Neural crest cell (in vitro differentiated cells): ENCODE measurements around the gene RSL24D1. TPM values are rescaled to one million over a fixed set of nuclear protein-coding genes. Genes with fewer than 3 reads are reported as not detected.

Source experiments
- DNase-seq: peaks from one replicate; pipeline ENCODE4 v3.0.0; 2021; ENCODE audit warnings: low read depth, mixed read lengths, low spot score
- H3K27ac Mint-ChIP-seq: one replicate; pipeline ENCODE4 v1.8.0; 2021; ENCODE audit warnings: mild to moderate bottlenecking, mixed read lengths; ENCODE audit not compliant: unreplicated experiment
- H3K27me3 Mint-ChIP-seq: 2 replicates; pipeline ENCODE4 v1.8.0; 2021; ENCODE audit warnings: low read depth, mild to moderate bottlenecking, mixed read lengths
- H3K36me3 Mint-ChIP-seq: 2 replicates; pipeline ENCODE4 v1.8.0; 2021; ENCODE audit warnings: low read depth, mild to moderate bottlenecking, mixed read lengths
- H3K4me1 Mint-ChIP-seq: 2 replicates; pipeline ENCODE4 v1.8.0; 2021; ENCODE audit warnings: mixed read lengths
- H3K4me3 Mint-ChIP-seq: one replicate; pipeline ENCODE4 v1.8.0; 2021; ENCODE audit warnings: mild to moderate bottlenecking, mixed read lengths
- H3K9me3 Mint-ChIP-seq: 2 replicates; pipeline ENCODE4 v1.8.0; 2021; ENCODE audit warnings: mixed read lengths
- total RNA-seq: library from RNA; stranded (reverse); gene quantifications from 2 replicates; pipeline ENCODE4 v1.2.1, GENCODE V29; 2021
- TF ChIP-seq, protein P1 (sequence below): fragments of 200-600 bp; sonication (generic); conservative IDR thresholded peaks from 2 replicates; pipeline ENCODE4 v1.5.0; 2021; ENCODE audit warnings: antibody characterized with exemption, mild to moderate bottlenecking

RSL24D1 gene
- total RNA-seq, 1 donor from 2014 or later: 78.6 TPM

DNA sequence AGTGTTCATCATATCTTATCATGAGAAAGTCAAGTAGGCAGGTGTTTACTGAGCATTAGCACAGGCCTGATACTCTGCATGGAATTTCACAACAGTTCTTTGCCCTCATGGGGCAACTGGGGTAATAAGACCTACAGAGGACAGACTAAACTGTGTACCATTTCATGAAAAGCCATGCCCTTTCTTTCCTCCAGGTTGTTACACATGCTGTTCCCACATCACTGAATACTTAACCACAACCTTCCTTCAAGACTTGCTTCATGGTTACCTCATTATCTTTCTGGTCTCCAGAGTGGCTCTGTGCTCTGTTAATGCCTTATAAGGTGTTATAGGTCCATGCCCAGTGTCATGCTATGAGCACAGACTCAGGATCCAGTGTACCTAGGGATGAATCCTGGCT is 28.2 kb upstream of the RSL24D1 start:
- TF ChIP-seq, protein P1, sequence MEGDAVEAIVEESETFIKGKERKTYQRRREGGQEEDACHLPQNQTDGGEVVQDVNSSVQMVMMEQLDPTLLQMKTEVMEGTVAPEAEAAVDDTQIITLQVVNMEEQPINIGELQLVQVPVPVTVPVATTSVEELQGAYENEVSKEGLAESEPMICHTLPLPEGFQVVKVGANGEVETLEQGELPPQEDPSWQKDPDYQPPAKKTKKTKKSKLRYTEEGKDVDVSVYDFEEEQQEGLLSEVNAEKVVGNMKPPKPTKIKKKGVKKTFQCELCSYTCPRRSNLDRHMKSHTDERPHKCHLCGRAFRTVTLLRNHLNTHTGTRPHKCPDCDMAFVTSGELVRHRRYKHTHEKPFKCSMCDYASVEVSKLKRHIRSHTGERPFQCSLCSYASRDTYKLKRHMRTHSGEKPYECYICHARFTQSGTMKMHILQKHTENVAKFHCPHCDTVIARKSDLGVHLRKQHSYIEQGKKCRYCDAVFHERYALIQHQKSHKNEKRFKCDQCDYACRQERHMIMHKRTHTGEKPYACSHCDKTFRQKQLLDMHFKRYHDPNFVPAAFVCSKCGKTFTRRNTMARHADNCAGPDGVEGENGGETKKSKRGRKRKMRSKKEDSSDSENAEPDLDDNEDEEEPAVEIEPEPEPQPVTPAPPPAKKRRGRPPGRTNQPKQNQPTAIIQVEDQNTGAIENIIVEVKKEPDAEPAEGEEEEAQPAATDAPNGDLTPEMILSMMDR: no peak
- no peak overlapping the region for H3K4me3 Mint-ChIP-seq
- H3K4me1 Mint-ChIP-seq: no peaks in the 10 kb centered on the region
- H3K9me3 Mint-ChIP-seq: no peaks in the 10 kb centered on the region
- no peaks in the 10 kb centered on the region for H3K27me3 Mint-ChIP-seq
- no peak for DNase-seq
- no peak overlapping the region for H3K27ac Mint-ChIP-seq
- no peaks in the 10 kb centered on the region for H3K36me3 Mint-ChIP-seq

DNA sequence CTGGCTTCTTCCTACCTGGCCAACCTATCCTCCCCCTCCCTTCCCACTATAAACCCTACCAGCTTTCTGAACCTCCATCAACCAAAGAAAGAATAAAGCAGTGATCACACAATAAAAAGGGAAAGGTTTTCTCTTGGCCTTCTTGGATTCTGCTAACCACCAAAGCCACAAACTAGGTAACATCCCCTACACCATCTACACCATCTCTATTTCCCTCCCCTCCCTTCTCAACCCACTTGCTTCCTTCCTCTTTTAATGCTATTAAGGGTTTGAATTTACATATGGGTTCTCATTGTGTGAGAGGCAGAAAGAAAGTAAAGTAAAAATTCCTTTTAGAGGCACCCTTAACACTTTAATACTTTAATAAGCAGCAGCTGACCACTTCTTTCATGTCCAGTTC is 25.8 kb upstream of the RSL24D1 start:
- H3K4me3 Mint-ChIP-seq: no peak overlapping the region
- H3K4me1 Mint-ChIP-seq: no peaks in the 10 kb centered on the region
- no peak for DNase-seq
- no peaks in the 10 kb centered on the region for H3K27me3 Mint-ChIP-seq
- no peak overlapping the region for H3K27ac Mint-ChIP-seq
- H3K9me3 Mint-ChIP-seq: no peaks in the 10 kb centered on the region
- H3K36me3 Mint-ChIP-seq: no peaks in the 10 kb centered on the region
- TF ChIP-seq, protein P1: no peak

DNA sequence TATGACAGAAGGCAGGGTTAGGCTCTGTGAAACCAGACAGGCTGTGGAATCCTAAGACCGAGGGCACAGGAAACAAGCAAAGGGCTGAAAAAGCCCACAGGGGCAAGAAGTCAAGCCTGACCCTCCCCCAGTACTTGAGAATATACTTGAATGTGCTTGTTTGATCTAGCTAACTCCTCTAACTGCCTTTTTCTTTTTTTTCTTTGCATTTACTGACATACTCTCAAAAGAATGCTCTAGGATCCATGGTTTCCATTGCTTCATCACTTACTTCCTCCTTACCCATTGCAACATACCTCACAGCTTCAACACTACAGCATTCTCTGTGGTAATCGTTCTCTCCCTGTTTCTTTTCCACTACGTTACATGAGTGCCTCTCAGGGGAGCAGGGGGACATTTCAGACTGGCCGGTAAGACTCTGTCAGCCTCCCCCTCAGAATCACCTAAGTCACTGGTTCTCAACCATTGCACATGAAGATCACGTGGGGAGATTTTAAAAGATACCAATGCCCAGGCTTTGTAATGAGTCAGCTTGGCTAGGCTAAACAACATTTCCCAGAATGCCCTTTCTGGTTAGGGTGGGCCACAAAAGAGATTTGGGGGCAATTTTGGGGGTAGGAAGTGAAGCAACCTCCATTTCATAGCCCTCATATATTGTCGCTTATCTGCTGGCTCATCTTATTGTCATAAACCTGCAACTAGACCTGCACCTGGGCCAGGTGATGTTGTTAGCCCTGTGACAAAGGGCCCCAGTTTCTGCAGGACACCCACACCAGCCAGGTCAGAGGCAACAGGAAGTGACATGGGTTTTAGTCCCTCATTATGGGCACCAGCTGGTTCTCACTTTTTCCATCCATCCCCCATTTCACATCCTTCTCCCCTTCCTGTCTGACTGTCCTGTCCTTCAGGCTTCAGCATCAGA is 24.6 kb upstream of the RSL24D1 start:
- DNase-seq: no peak
- TF ChIP-seq, protein P1: no peak
- no peaks in the 10 kb centered on the region for H3K27me3 Mint-ChIP-seq
- no peak overlapping the region for H3K4me3 Mint-ChIP-seq
- no peak overlapping the region for H3K27ac Mint-ChIP-seq
- no peaks in the 10 kb centered on the region for H3K36me3 Mint-ChIP-seq
- H3K9me3 Mint-ChIP-seq: no peaks in the 10 kb centered on the region
- H3K4me1 Mint-ChIP-seq: no peaks in the 10 kb centered on the region

DNA sequence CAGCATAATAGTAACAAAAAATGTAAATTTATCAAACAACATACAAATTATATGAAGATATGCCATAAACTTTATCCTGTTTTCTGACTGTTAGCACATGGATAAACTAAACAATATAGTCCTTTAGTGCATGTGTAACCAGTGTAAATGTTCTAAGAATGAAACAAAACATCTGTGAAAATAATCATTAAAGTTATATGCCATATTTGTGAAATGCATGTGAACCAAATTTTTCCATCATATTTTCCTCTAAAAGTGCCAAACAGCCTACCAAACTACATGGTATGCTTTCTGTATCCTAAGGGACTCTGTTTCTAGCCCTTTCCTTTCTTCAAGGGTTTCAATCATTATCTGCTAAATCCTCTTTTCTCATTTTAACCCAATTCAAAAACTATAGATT is 23.9 kb upstream of the RSL24D1 start:
- no peak overlapping the region for H3K4me3 Mint-ChIP-seq
- no peaks in the 10 kb centered on the region for H3K4me1 Mint-ChIP-seq
- H3K27me3 Mint-ChIP-seq: no peaks in the 10 kb centered on the region
- H3K9me3 Mint-ChIP-seq: no peaks in the 10 kb centered on the region
- no peak for DNase-seq
- TF ChIP-seq, protein P1: no peak
- no peak overlapping the region for H3K27ac Mint-ChIP-seq
- no peaks in the 10 kb centered on the region for H3K36me3 Mint-ChIP-seq

DNA sequence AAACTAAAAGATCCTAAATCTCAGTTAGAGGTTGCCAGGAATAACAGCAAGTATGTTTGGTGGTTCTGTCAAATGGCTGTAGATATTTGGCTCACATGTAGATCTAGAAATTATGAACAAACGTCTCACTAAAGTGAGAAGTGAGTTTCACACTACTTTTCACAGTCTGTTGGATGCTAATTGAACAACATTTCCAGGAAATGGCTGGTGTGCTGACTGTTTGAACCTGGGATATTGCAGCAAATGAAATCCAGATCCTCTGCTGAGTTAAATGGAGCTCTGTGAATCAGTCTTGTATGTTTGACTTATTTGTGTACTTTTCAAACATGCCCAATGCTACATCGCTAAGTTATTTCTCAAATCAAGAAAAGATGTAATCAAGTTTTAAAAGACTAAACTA is 21.3 kb upstream of the RSL24D1 start:
- Mint-ChIP-seq H3K36me3 (no peaks in the 10 kb centered on the region), H3K4me1 (no peaks in the 10 kb centered on the region), H3K27me3 (no peaks in the 10 kb centered on the region), H3K4me3 (no peak overlapping the region), H3K9me3 (no peaks in the 10 kb centered on the region), H3K27ac (no peak overlapping the region)
- DNase-seq: no peak
- TF ChIP-seq, protein P1: no peak
